ENCODE data around the gene SPINK8.
"Not testable (repeated sequence)": the region's sequence is repeated elsewhere in the genome, so short reads cannot be mapped to it uniquely, and the experiment has no call there.

The SPINK8 gene

DNA sequence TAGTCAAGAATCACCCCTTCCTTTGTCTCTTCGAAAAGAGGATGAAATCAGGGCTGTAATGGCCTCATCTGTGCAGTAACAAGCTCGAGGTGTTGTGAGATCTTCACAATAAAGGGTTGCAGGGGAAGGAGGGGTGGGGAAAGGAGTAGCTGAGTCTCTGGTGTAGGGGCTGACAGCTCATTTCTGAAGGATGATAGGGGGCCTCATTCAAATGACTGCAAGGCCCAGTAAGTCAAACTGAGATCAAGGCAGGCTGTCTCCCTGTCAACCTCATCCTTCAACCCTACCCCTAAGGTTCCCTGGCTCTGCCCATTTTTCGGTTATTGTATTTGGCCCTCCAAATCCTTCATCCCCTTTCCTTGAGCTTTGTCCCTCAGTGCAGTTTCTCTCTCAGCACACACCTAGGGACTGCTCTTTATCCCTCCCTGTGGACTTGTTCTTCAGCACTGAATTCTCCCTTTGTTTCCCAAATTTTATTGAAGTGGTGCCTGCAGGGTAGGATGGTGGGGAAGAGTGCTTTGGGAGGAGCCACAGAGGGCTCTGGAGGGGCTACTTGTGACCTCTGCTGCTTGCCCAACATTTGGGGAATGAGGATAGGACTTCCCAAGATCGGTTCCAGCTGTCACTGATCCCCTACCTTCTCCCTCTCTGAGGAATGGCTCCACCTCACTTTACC lies 54.4 kb downstream of the SPINK8 start:
- Mint-ChIP-seq H3K9me3 (no peaks in the 10 kb centered on the region), H3K27ac (no peak overlapping the region)

DNA sequence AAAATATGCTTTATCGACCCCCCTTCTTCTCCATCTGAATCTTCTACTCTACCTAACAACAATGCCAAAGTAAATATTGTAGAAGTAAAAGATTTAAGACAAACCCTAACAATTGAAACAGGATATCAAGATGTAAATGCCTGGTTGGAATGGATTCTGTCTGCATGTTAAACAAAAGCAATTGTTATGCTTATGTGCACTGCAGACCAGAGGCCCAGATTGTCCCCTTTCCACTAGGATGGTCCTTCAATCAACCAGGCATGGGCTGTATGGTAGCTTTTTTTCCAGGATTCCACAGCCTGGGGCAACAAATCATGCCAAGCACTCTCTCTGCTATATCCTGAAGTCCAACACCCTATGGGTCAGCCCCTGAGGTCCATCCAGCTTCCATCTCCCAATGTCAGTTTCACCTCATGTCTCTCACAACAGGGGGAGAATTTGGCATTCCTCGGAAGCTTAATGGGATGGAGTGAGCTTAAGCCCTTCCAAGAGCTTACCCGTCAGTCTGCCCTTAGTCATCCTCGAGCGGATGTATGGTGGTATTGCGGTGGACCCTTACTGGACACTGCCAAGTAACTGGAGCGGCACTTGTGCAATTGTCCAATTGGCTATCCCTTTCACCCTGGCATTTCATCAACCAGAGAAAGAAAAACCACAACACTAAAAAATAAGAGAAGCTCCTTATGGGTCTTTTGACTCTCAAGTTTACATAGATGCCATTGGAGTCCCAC lies 56.4 kb downstream of the SPINK8 start:
- no peak overlapping the region for H3K27ac Mint-ChIP-seq
- H3K4me3 Mint-ChIP-seq: no peak overlapping the region
- H3K4me1 Mint-ChIP-seq: no peaks in the 10 kb centered on the region
- no peaks in the 10 kb centered on the region for H3K9me3 Mint-ChIP-seq
- DNase-seq: no peak
- H3K27me3 Mint-ChIP-seq: peaks cover 8% of the 10 kb centered on the region
- CTCF ChIA-PET: interaction anchor here (0.8 to 1.5 kb wide), 3 partner anchors 29 to 158 kb away, joined by 3 to 8 read pairs (median 4); no protein-coding TSS in a partner anchor
- H3K36me3 Mint-ChIP-seq: no peaks in the 10 kb centered on the region

More for the DNA sequence above, 54.4 kb downstream of the SPINK8 start:
- H3K4me1 Mint-ChIP-seq: no peaks in the 10 kb centered on the region
- peaks cover 8% of the 10 kb centered on the region for H3K27me3 Mint-ChIP-seq
- no peaks in the 10 kb centered on the region for H3K36me3 Mint-ChIP-seq
- DNase-seq: no peak
- CTCF ChIA-PET: interaction anchor here (0.7 to 2.2 kb wide), 2 partner anchors 84 to 157 kb away, joined by 3 to 10 read pairs; no protein-coding TSS in a partner anchor
- no peak overlapping the region for H3K4me3 Mint-ChIP-seq

DNA sequence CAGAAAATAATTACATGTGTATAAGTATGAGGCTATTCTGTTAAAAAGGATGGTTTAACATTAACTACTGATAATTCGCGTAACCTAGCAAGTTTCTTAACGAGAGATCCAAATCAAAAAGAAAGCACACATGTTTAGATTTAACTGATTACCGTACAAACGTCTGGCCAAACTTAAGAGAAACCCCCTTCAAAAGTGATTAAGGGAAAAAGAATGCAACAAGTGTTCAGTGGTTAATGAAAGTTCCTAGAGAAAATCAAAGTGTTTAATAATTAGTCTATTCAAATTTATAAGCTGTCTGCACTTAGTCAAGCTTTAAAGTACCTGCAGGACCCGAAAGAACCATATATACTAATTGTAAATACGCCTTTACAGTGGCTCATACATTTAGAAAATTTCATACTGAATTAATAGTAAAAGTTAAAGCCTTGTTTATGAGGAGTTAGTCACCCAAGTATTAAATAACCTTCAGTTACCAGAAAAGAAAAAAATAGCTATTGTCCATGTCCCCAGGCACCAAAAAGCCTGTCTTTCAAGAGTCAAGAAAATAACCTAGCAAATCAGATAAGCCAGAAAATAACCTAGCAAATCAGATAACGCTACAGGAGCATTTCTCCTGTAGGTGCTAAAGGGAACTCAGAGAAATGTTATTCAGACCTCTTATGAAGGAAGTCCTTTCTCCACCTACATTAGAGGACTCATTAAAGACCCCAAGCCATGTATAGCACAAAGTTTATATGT lies 58.0 kb downstream of the SPINK8 start:
- CTCF ChIA-PET: interaction anchor here (0.8 to 7.3 kb wide), 4 partner anchors 53 to 160 kb away, joined by 3 to 50 read pairs (median 6); no protein-coding TSS in a partner anchor
- DNase-seq: no peak

DNA sequence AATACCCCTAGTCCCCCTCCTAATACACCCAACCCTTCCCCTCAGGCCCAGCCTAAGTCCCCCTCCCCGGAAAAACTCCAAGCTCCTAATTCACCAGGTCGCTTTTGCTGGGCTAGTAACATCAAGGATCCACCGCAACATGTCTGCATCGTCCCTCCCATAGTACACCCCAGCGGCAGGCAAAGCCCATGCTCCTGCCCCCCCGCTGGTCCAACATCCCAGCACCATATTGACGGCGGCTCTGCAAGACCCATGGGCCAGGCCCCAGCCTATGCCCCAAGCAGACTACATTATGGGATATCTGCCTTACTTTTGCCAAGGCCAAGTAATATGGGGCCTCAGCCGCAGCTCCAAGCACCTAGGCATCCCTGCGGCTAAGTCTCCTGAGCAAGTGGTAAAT lies 59.0 kb downstream of the SPINK8 start:
- H3K27ac Mint-ChIP-seq: no peak overlapping the region
- H3K27me3 Mint-ChIP-seq: peaks cover 3% of the 10 kb centered on the region
- H3K4me3 Mint-ChIP-seq: no peak overlapping the region
- CTCF ChIA-PET: interaction anchor here (1.2 to 7.3 kb wide), 3 partner anchors 26 to 161 kb away, joined by 7 to 110 read pairs (median 50); no protein-coding TSS in a partner anchor
- peaks cover 11% of the 10 kb centered on the region for H3K4me1 Mint-ChIP-seq
- no peak for DNase-seq
- H3K36me3 Mint-ChIP-seq: peaks cover 16% of the 10 kb centered on the region
- H3K9me3 Mint-ChIP-seq: no peaks in the 10 kb centered on the region

More for the DNA sequence above, 58.0 kb downstream of the SPINK8 start:
- Mint-ChIP-seq H3K9me3 (no peaks in the 10 kb centered on the region), H3K27ac (no peak overlapping the region), H3K27me3 (peaks cover 8% of the 10 kb centered on the region), H3K4me3 (no peak overlapping the region), H3K36me3 (peaks cover 7% of the 10 kb centered on the region), H3K4me1 (peaks cover 1% of the 10 kb centered on the region)

DNA sequence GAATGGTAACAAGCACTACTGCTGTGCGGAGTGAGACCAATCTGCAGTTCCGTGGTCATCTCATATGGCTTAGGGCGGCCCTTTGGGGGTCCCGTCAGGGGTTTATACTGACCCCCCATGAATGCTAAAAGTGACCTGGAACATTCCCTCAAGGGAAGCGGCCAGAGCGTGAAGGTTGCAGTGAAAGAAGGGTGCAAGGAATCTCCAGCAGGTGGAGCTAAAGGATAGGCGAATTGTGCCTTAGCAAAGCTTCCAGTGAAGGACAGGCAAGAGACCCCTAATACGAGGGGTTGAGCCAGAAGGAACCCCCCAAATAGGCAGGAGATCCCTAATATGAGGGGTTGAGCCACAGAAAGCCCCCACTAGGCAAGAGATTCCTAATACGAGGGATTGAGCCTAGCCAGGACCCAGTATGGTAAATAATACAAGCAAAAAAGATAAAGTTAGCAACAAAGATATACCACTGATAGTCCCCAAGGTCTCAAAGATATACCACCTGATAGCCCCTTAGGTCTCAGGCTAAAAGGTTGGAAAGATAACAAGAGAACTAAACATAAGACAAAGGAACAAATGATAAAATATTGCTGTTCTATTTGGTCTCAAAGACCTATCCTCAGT lies 59.8 kb downstream of the SPINK8 start:
- H3K27ac Mint-ChIP-seq: no peak overlapping the region
- no peak overlapping the region for H3K4me3 Mint-ChIP-seq
- DNase-seq: peak; percentile 70
- H3K9me3 Mint-ChIP-seq: no peaks in the 10 kb centered on the region
- CTCF ChIA-PET: interaction anchor here (0.6 to 7.3 kb wide), 9 partner anchors 10 to 285 kb away, joined by 3 to 110 read pairs (median 5); partner anchors contain the start of genes CCDC51 and TMA7
- peaks cover 19% of the 10 kb centered on the region for H3K4me1 Mint-ChIP-seq
- H3K27me3 Mint-ChIP-seq: no peaks in the 10 kb centered on the region
- H3K36me3 Mint-ChIP-seq: peaks cover 24% of the 10 kb centered on the region

DNA sequence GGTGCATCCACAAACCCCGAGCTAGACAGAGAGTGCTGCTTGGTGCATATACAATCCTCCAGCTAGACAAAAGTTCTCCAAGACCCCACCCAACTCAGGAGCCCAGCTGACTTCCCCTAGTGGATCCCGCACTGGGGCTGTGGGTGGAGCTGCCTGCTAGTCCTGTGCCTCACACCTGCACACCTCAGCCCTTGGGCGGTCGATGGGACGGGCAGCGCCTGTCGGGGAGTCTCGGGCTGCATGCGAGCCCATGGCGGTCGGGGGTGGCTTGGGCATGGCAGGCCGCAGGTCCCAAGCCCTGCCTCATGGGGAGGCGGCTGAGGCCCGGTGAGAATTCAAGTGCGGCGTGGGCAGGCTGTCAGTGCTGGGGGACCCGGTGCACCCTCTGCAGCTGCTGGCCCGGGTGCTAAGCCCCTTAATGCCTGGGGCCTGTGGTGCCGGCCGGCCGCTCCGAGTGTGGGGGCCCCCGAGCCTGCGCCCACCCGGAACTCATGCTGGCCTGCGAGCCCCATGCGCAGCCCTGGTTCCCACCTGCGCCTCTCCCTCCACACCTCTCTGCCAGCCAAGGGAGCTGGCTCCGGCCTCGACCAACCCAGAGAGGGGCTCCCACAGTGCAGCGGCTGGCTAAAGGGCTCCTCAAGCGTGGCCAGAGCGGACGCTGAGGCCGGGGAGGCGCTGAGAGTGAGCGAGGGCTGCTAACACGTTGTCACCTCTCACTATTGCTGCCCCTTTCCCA lies 61.5 kb downstream of the SPINK8 start:
- H3K36me3 Mint-ChIP-seq: peaks cover 37% of the 10 kb centered on the region
- no peak for DNase-seq
- CTCF ChIA-PET: interaction anchor here (0.6 to 7.3 kb wide), 7 partner anchors 11 to 261 kb away, joined by 3 to 110 read pairs (median 4); no protein-coding TSS in a partner anchor
- no peak overlapping the region for H3K27ac Mint-ChIP-seq
- peaks cover 35% of the 10 kb centered on the region for H3K4me1 Mint-ChIP-seq
- no peaks in the 10 kb centered on the region for H3K9me3 Mint-ChIP-seq
- no peak overlapping the region for H3K4me3 Mint-ChIP-seq
- no peaks in the 10 kb centered on the region for H3K27me3 Mint-ChIP-seq

DNA sequence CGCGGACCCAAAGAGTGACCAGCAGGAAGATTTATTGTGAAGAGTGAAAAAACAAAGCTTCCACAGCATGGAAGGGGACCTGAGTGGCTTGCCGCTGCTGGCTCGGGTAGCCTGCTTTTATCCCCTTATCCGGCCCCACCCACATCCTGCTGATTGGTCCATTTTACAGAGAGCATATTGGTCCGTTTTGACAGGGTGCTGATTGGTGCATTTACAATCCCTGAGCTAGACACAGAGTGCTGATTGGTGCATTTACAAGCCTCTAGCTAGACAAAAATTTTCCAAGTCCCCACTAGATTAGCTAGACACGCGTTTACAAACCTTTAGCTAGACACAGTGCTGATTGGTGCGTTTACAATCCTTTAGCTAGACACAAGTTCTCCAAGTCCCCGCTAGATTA lies 62.2 kb downstream of the SPINK8 start:
- DNase-seq, H3K27ac Mint-ChIP-seq, H3K9me3 Mint-ChIP-seq, H3K4me3 Mint-ChIP-seq, H3K27me3 Mint-ChIP-seq: not testable (repeated sequence)
- Mint-ChIP-seq H3K4me1 (peaks cover 37% of the 10 kb centered on the region), H3K36me3 (peaks cover 44% of the 10 kb centered on the region)
- CTCF ChIA-PET: interaction anchor here (1.1 to 7.3 kb wide), 6 partner anchors 24 to 286 kb away, joined by 3 to 110 read pairs (median 4); no protein-coding TSS in a partner anchor

DNA sequence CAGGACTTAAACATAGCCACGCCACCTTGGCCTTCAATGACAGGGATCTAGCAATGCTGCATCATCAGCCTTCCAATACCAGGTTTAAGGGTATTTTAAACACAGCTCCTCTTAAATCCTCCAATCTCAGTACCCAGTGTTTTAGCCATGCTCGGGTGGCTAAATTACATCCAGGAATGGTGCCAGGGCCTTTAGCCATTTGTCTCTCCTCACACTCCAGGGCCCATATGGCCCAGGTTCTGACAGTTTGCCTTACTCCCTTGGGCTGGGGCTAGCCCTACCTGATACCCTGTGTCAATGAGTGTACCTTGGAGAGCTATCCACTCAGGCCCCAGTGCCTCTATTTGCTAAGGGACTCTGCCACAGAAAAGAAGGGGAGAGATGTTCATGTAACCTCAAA lies 63.2 kb downstream of the SPINK8 start:
- H3K4me1 Mint-ChIP-seq: peaks cover 37% of the 10 kb centered on the region
- H3K4me3 Mint-ChIP-seq: no peak overlapping the region

DNA sequence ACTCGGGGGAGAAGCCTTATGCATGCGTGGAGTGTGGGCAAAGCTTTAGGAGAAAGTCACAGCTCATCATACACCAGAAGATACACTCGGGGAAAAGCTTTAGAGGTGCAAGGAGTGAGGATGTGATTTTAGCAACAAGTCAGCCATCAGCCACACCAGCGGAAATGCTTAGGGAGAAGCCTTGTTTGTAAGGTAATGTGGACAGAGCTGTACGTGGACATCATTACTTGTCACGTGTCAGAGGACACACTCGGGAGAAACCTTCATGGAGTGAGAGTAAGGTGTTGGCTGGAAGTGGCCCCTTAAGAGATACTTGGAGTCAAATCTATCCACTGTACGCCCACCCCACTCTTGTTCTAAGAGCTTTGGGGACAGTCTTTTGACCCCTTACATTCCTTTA lies 63.9 kb downstream of the SPINK8 start:
- Mint-ChIP-seq H3K9me3 (no peaks in the 10 kb centered on the region), H3K27me3 (no peaks in the 10 kb centered on the region), H3K4me3 (no peak overlapping the region), H3K4me1 (peaks cover 37% of the 10 kb centered on the region), H3K27ac (peak overlapping the region; percentile 92), H3K36me3 (peaks cover 48% of the 10 kb centered on the region)
- CTCF ChIA-PET: interaction anchor here (0.5 to 7.3 kb wide), 7 partner anchors 25 to 470 kb away, joined by 3 to 110 read pairs (median 3); no protein-coding TSS in a partner anchor
- DNase-seq: no peak

More for the DNA sequence above, 63.2 kb downstream of the SPINK8 start:
- no peak for DNase-seq
- H3K27me3 Mint-ChIP-seq: no peaks in the 10 kb centered on the region
- H3K36me3 Mint-ChIP-seq: peaks cover 48% of the 10 kb centered on the region
- peak overlapping the region; percentile 40 for H3K27ac Mint-ChIP-seq
- no peaks in the 10 kb centered on the region for H3K9me3 Mint-ChIP-seq
- CTCF ChIA-PET: interaction anchor here (0.5 to 7.3 kb wide), 8 partner anchors 25 to 470 kb away, joined by 3 to 110 read pairs (median 3); no protein-coding TSS in a partner anchor

DNA sequence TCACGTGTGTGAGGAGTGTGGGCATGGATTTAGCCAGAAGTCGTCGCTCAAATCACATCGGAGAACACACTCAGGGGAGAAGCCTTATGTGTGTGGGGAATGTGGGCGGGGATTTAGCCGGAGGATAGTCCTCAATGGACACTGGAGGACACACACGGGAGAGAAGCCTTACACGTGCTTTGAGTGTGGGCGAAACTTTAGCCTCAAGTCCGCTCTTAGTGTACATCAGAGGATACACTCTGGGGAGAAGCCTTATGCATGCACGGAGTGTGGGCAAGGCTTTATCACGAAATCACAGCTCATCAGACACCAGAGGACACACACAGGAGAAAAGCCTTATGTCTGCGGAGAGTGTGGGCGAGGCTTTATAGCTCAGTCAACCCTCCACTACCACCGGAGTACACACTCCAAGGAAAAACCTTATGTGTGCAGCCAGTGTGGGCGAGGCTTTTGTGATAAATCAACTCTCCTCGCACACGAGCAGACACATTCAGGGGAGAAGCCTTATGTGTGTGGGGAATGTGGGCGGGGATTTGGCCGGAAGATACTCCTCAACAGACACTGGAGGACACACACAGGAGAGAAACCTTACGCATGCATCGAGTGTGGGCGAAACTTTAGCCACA lies 64.4 kb downstream of the SPINK8 start:
- no peaks in the 10 kb centered on the region for H3K9me3 Mint-ChIP-seq
- peak overlapping the region; percentile 92 for H3K27ac Mint-ChIP-seq
- H3K27me3 Mint-ChIP-seq: no peaks in the 10 kb centered on the region
- H3K4me1 Mint-ChIP-seq: peaks cover 37% of the 10 kb centered on the region
- H3K4me3 Mint-ChIP-seq: peak overlapping the region; percentile 54
- peak; percentile 57 for DNase-seq
- H3K36me3 Mint-ChIP-seq: peaks cover 51% of the 10 kb centered on the region
- CTCF ChIA-PET: interaction anchor here (1.0 to 7.3 kb wide), 10 partner anchors 28 to 471 kb away, joined by 3 to 110 read pairs (median 4); partner anchors contain the start of gene ZNF589

DNA sequence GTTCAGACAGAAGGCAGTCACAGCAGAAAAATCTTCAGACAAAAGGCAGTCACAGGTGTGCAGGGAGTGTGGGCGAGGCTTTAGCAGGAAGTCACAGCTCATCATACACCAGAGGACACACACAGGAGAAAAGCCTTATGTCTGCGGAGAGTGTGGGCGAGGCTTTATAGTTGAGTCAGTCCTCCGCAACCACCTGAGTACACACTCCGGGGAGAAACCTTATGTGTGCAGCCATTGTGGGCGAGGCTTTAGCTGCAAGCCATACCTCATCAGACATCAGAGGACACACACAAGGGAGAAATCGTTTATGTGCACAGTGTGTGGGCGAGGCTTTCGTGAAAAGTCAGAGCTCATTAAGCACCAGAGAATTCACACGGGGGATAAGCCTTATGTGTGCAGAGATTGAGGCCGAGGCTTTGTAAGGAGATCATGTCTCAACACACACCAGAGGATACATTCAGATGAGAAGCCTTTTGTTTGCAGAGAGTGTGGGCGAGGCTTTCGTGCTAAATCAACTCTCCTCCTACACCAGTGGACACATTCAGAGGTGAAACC lies 65.0 kb downstream of the SPINK8 start:
- DNase-seq: peak; percentile 86
- H3K4me1 Mint-ChIP-seq: peaks cover 37% of the 10 kb centered on the region
- peak overlapping the region; percentile 54 for H3K4me3 Mint-ChIP-seq
- H3K27ac Mint-ChIP-seq: peak overlapping the region; percentile 92
- H3K36me3 Mint-ChIP-seq: peaks cover 55% of the 10 kb centered on the region
- CTCF ChIA-PET: interaction anchor here (0.9 to 7.3 kb wide), 8 partner anchors 14 to 171 kb away, joined by 3 to 110 read pairs (median 4); partner anchors contain the start of genes CCDC51, TMA7 and ZNF589
- no peaks in the 10 kb centered on the region for H3K9me3 Mint-ChIP-seq
- no peaks in the 10 kb centered on the region for H3K27me3 Mint-ChIP-seq

DNA sequence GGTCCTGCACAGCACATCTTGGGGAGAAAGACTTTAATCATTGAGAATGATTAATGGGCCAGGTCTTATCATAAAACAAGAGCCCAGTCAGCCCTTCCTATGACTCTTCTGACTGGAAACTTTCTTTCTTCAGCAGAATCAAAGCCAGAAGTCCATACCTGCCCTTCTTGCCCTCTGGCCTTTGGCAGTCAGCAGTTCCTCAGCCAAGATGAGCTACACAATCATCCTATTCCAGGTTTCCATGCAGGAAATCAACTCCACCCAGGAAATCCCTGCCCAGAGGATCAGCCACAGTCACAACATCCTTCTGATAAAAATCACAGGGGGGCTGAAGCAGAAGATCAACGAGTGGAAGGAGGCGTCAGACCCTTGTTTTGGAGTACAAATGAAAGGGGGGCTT lies 65.7 kb downstream of the SPINK8 start:
- Mint-ChIP-seq H3K4me1 (peaks cover 37% of the 10 kb centered on the region), H3K4me3 (peak overlapping the region; percentile 2), H3K36me3 (peaks cover 55% of the 10 kb centered on the region), H3K27ac (peak overlapping the region; percentile 92), H3K27me3 (no peaks in the 10 kb centered on the region), H3K9me3 (no peaks in the 10 kb centered on the region)
- no peak for DNase-seq
- CTCF ChIA-PET: interaction anchor here (0.9 to 7.3 kb wide), 8 partner anchors 13 to 172 kb away, joined by 3 to 110 read pairs (median 4); partner anchors contain the start of genes CCDC51, TMA7 and ZNF589
